GM19455 (cell line): Measurements from ENCODE around the gene PMEPA1.
"Not testable (repeated sequence)": the region's sequence is repeated elsewhere in the genome, so short reads cannot be mapped to it uniquely, and the experiment has no call there.

Source experiments
- ATAC-seq: cut with Tn5 transposase; IDR thresholded peaks from one replicate; pipeline ENCODE4 v1.9.1; 2021; ENCODE audit not compliant: unreplicated experiment

Gene PMEPA1

DNA sequence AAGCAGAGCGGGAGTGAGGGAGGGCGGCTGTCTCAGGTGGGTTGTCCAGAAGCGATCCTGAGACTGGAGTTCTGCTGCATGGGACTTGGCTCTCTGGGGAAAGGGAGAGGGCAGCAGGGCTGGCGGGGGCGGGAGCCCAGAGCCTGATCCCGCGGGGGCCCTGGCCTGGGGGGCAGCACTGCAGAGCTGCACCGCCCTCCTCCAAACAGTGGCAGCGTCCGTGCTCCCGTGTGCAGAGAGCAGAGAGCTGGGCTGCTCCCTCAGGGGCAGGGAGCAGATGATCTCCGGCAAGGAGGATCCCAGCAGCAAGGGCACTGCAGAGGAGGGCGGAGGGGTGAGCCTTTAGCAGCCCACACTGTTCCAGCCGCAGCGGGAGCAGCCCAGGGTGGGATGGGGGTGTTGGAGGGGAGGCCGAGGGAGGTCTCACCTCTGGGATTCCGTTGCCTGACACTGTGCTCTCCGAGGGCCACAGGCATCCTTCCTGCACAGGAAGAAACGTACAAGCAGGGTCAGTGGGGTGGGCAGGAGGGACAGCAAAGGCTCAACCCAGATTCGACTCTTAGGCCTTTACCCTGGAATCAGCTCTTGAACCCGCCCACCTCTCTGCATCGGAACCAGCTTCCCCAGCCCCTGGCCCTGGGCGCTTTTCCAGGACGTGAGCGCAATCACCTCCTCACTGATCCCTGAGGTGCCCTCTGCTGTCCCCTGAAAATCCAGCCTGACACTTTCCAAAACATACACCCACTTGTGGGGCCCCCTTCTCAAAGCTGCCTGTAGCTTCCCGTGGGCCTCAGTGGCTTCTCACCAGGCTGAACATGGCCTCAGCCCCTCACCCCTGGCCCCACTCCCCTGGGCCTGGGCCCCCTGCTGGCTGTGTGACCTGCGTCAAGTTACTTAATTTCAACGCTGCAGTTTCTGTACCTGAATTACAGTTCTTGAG, 56.9 kb downstream of the PMEPA1 start:
- ATAC-seq, result no peak

DNA sequence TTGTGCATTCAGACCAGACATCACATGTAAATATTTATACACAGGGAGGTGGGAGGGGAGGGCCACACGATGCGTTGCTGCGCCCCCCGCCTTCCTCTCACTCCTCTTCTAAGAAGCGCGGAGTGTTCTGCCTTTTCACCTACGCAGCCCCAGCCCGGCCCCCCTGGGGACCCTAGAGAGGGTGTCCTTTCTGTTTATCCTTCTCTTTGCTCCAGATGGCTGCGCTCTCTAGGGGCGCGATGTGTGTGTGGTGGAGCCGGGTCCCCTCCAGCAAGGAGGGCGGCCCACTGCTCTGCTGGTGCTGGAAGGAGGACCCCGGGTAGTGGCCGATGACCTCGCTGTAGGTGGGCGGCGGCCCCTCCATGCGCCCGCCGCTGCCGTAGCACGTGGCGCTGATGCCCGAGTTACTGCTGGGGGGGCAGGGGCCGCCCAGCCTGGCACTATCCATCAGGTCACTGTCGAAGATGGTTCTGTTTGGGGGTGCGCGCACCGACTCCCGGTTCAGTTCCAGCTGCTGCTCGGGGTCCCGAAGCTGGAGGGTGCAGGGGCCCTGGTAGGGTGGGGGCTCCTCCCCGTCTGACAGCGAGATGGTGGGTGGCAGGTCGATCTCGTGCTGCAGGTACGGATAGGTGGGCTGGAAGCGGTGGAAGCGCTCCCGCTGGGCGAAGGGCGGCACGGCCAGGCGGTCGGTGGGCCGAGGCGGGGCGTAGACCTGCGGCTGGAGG, 57.8 kb downstream of the PMEPA1 start:
- ATAC-seq, result no peak

DNA sequence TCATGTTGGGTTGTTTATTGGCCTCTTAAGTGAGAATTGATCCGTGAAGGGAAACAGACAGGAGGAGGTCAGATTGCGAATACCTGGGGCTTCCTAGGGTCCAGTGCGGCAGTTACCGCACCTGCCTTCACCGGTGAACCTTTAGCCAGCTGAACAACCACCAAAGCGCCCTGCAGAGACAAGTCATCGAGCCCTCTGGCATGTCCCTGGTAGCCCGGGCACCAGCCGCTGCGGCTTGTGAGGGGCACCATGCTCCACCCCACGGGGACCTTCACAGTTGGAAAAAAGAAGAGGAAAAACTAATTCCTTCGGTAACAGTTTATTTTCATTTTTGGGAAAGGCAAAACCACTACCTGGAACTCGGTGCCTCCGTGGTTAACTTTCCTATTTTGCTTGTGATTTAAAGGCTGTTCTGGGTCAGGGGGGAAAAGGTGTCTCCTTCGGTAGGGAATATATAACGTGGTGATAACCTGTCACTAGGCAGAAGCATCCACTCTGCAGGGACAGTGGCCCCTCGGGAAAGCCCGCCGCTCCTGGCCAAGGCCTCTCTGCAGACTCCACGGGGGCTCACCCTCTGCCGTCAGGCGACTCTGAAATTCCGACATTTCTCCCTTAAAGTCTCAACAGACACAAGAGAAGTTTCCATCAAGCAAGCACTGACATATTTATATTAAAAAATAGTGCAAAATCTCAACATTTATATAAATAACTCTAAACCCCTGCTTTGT, 58.9 kb downstream of the PMEPA1 start:
- ATAC-seq, result no peak

DNA sequence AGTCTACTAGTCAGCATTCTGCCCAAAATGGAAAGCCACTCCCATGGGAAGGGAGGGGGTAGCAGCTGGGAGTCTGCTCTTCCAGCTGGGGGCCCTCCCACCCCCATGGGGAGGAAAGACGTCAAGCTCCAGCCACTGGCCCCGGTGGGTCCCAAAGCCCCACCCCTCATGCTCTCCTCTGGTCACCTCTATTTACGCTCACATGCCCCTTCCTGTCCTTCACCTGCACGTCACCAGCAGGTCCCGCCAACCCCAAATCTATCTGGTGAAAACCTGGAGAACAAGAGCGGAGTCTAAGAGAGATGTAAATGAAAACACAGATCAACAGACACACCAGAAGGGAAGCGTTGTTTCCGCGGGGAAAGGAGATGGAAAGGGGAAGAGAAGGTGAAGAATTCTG, 59.5 kb downstream of the PMEPA1 start:
- ATAC-seq, result no peak

DNA sequence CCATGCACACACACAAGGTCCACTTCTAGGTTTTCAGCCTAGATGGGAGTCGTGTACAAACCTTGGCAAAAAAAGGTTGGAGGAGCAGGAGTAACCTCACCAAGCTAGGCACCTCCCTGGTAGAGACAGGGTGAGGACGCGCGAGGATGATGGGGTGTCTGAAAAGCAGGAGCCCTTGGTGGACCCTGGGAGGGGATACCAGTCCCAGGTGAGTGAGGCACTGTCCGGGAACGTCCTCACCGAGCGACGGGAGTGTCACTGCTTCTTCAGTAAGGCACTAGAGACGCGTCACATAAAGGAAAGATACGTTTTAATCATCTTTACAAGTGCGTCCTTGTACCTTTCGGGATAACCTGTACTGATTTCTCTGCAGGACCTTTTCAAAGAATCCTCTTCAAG, 60.2 kb downstream of the PMEPA1 start:
- no peak for ATAC-seq

DNA sequence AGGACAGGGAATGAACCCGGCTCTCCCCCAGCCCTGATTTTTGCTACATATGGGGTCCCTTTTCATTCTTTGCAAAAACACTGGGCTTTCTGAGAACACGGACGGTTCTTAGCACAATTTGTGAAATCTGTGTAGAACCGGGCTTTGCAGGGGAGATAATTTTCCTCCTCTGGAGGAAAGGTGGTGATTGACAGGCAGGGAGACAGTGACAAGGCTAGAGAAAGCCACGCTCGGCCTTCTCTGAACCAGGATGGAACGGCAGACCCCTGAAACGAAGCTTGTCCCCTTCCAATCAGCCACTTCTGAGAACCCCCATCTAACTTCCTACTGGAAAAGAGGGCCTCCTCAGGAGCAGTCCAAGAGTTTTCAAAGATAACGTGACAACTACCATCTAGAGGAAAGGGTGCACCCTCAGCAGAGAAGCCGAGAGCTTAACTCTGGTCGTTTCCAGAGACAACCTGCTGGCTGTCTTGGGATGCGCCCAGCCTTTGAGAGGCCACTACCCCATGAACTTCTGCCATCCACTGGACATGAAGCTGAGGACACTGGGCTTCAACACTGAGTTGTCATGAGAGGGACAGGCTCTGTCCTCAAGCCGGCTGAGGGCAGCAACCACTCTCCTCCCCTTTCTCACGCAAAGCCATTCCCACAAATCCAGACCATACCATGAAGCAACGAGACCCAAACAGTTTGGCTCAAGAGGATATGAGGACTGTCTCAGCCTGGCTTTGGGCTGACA, 60.8 kb downstream of the PMEPA1 start:
- no peak for ATAC-seq

DNA sequence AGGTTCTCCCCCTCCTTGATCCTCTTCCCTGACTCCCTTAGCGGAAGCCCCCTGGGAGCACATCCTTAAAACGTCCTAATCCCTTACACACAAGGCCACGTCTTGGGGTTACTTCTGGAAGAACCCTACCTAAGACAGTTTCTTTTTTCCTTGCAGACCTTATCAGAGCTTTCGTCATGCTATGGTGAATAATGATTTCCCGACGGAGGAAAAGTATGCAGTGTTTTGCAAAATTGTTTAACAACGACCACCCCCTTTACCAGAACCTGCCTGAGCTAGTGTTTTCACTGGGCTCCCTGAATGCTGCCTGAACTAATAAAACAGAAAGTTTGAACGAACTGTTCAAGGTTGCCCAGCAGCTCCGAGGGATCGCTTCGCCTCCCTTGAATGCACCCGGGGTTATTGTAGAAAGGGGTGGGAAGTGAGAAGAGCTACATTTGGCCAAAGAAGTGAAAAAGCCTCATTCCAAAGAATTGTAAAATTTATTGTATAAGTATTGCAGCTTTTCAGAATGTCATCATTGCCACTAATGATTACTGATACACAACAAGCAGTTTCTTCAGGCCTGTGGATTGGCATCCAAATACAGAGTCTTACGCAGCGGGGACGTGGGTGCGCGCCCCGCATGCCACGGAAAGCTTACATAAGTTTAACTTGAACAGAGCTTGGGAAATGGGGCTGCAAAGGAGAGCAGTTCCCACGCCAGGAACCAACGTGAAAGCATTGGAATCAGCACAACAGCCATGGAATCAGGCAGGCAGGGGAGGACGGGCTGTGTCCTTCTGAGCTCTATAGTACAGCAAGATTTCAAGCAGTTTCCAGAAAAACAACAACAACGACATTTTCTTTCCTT, 61.7 kb downstream of the PMEPA1 start:
- ATAC-seq, result no peak

DNA sequence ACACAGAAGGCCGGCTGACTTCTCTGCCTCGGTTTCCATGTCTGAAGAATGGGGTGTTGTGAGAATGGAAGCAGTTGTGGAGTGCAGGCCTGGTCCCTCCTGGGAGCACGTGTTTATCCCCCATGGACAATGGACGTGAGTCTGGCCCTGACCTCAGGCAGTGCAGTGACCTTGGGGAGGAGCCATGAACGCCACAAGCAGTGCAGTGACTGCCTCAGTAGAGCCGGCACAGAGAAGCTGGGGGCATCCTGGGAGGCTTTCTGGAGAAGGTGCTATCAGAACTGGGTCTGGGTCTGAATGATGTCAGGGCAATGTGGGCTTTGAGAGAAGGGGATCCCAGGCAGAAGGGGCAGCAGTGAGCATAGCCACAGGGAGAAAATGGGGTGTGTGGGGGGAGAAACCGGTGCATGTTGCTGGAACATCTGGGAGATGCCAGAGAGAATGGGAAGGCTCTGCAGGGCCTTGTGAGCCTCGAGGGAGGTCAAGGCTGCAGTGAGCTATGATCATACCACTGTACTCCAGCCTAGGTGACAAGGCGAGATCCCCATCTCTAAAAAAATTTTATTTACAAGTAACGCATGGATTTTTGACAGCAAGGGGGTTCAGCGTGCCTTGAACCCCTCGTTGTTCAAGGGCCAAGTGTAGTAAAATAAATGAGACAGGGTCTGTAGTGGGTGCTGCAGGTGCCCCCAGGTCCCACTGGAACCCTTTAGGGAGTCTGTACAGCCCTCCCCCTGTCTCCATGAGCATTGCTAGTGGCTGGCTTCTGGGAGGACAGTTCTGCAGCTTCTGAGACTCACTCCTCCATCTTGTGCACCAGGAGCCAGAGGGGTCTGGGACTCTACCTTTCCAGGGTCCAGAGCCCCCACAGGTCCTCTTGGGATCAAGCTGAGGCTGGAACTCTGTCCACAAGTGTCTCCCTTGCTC, 62.5 kb downstream of the PMEPA1 start:
- ATAC-seq, result no peak

DNA sequence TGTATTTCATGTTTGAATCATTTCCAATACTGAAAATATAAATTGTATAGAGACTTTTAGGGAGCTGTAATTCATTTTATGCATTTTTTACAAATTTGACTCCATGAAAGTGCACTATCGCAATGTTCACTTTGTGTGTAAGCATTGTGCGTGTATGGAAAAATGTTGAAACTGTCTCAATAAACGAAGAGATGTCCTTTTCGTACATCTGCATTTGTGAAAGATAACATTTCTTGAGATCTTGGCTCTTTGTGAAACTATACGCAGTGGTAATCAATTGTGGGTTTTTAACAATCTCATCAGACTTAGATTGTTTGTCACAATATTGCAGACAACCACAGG, 70.9 kb downstream of the PMEPA1 start:
- ATAC-seq, result no peak

DNA sequence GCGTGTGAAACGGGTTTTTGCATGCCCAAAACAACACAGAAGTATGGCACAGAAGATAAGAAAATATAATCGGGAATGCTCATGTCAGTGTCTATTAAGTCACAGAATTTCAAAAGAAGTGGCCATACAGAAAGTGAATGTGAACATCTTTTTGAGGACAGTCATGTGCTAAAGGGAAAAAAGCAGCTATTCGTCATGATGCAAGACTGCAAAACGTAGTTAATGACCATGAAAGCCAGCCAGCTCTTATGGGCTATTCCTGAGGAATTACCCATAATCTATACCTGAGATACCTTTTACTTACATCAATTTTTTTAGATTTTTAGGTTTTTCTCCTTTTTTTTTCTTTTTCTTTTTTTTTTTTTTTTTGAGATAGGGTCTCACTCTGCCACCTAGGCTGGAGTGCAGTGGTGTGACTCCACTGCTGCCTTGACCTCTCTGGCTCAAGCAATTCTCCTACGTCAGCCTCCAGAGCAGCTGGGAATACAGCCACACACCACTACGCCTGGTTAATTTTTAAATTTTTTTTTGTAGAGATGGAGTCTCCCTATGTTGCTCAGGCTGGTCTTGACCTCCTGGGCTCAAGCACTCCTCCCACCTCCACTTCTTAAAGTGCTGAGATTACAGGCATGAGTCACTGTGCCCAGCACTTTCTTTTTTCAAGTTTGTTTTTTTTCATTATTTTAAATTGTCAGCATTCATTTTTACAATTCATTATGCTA, 71.5 kb downstream of the PMEPA1 start:
- no peak for ATAC-seq

DNA sequence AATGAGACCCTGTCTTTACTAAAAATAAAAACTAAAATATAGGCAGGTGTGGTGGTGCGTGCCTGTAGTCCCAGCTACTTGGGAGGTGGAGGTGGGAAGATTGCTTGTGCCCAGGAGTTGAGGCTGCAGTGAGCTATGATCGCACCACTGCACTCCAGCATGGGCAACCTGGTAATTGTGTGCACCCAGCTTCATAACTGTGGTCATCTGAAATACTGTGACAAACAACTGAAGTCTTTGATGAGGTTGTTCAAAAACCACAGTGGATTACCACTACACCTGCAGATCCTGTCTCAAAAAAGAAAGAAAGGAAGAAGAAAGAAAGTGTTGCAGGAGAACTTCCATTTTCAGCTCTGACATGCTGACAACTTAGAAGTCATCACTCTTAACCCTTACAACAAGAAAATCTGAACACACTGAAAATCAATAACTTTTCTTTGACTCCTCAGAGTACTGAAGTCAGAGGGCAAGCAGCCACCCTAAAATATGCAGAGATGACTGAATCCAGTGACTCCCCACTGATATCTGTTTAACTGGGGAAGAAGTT, 75.8 kb downstream of the PMEPA1 start:
- ATAC-seq, result no peak

DNA sequence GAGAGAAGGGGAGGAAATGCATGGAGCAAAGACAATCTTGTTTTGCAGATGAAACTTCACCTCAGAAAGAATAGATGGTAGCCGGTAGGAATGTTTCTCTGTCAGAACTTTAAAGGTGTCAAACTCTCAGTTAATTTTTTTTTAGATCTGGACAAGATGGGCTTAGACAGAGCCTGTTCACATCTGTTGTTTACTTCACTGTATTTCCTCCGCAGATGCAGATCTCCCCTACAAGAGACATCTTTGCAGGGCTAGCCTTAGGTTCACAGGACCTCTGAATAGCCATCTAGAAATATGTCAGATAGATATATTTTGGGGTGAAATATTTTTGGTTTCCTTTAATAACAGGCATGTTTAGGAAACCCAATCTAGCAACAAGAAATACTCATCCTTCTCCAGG, 77.5 kb downstream of the PMEPA1 start:
- no peak for ATAC-seq

DNA sequence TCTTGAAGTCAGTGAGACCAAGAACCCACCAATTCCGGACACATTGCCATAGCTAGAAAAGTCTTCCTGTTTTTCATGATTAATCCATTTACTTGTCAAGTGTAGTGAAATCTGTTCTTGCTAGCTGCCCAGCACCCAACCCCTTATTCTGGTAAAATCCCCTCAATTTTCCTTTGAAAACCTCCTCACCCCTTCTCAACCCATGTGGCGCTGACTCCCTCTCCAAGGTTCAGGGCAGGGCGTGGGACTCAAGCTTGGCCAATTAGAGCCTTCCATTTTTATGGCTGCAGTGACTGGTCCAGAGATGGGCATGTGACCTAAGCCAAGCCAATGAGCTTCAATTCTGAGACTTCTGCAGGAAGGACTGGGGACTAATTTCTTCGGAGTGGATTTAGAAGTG, 79.8 kb downstream of the PMEPA1 start:
- no peak for ATAC-seq

DNA sequence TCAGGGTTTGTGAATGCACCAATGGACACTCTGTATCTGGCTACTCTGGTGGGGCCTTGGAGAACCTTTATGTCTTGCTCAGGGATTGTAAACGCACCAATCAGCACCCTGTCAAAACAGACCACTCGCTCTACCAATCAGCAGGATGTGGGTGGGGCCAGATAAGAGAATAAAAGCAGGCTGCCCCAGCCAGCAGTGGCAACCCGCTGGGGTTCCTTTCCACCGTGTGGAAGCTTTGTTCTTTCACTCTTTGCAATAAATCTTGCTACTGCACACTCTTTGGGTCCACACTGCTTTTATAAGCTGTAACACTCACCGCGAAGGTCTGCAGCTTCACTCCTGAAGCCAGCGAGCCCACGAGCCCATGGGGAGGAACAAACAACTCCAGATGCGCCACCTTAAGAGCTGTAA, 80.3 kb downstream of the PMEPA1 start:
- ATAC-seq, result not testable (repeated sequence)

DNA sequence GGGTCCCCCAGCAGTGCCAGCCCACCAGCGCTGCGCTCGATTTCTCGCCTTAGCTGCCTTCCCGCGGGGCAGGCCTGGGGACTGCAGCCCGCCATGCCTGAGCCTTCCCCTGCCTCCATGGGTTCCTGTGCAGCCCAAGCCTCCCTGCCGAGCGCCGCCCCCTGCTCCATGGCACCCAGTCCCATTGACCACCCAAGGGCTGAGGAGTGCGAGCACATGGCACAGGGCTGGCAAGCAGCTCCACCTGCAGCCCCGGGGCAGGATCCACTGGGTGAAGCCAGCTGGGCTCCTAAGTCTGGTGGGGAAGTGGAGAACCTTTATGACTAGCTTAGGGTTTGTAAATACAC, 80.9 kb downstream of the PMEPA1 start:
- not testable (repeated sequence) for ATAC-seq

DNA sequence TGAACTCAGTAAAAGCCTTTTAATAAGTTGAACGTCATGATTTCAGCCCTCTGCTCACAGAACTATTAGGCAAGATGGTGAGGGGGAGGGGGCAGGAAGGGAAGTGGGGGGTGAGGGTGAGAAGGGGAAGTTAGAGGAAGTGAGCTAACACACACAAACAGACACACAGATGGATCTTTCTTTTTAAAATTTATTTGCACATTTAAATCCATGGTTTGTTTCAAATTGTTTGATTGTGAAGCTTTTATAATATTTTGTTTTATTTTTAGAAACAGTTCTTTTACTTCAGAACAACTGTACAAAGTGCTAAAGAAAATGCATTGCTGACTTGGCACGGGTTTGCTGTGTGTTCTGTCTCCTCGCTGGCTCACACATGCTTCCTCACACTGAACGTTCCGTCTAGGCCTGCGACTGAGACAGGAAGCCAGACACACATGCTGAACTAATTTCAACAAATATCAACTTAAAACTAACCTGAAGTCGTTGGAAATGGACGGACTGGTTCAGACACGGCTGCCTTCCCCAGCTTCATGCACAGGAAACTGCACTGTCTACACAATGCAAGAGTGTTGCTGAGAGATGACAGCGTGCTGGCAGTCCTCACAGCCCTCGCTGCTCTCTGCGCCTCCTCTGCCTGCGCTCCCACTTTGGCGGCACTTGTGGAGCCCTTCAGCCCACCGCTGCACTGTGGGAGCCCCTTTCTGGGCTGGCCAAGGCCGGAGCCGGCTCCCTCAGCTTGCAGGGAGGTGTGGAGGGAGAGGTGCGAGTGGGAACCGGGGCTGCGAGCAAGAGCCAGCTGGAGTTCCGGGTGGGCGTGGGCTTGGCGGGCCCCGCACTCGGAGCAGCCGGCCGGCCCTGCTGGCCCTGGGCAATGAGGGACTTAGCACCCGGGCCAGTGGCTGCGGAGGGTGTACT, 81.5 kb downstream of the PMEPA1 start:
- ATAC-seq, result no peak

DNA sequence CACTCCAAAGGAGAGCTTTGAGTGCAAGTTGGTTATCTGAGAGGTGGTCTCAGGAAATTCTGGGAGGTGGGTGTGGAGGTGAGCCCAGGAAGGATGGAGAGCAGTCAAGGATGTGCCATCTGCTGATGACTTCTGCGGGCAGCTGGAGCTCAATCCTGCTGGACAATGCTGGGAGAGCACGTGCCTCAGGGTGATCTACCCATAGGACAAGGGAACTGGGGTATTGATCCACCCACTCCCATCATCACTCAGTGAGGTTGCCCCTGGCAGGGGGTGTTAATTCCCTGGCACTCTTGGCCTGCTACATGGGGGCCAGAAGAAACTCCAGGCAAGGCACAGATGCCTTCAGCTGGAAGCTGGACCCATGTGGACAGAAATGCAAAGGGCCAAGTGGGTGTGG, 82.5 kb downstream of the PMEPA1 start:
- no peak for ATAC-seq
